Subcutaneous adipose tissue (tissue), 4 donors: ENCODE measurements around the gene SPAG9. TPM values are rescaled to one million over a fixed set of nuclear protein-coding genes. Genes with fewer than 3 reads are reported as not detected.

ENCODE experiments used
- CTCF ChIP-seq: fragments of 450-650 bp; IDR thresholded peaks from one replicate; pipeline ENCODE4 v1.5.1; 2016; ENCODE audit warnings: low read depth, mild to moderate bottlenecking, control low read depth, antibody characterized with exemption, moderate library complexity
- total RNA-seq, 4 donors: library from RNA; depleted of rRNA; stranded (reverse); fragments of >200 nt; gene quantifications; one replicate each; pipeline ENCODE4 v1.1.0, GENCODE V29; 2016

Gene SPAG9
- total RNA-seq, 4 donors from 2014 or later = 135 to 153 (median 150) TPM

DNA sequence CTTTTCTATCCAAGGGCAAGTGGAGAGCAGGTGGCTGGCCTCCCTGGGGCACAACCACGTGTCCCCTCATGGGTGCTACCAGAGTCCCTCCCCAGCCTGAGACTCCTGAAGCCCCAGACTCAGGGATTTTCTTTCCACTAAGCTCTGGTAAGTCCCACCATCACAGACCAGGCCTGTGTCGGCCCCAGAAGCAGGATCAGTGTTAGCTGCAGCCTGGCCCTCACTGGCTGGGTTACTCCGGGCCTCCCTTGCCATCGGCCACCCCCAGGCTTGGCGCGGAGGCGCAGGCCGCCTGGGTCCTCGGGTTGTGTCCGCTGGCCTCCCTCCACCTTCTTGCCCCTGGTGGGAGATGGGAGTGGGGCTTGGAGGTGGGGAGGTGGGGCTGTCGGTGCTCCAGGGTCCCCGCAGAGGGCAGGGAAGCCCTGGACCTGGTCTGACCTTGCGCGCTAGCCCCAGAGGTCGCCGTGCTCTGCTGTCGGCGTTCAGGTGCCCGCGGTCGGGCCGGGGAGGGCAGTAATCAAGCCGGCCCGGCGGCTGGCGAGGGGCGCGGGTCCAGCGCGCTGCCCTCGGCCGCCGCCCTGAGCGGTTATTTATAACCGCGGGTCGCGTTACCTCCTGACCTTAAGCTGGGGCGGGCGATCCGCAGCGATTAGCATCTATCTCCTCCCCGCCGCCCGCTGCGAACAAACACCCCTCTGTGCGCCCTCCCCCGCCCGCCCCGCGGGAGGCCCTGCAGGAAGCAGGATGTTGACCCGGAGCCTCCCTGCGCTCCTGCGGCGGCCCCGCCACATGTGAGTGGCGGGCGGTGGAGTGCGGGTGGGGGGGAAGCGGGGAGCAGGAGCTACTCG is 176.4 kb downstream of the SPAG9 start:
- no peak for TF ChIP-seq CTCF

DNA sequence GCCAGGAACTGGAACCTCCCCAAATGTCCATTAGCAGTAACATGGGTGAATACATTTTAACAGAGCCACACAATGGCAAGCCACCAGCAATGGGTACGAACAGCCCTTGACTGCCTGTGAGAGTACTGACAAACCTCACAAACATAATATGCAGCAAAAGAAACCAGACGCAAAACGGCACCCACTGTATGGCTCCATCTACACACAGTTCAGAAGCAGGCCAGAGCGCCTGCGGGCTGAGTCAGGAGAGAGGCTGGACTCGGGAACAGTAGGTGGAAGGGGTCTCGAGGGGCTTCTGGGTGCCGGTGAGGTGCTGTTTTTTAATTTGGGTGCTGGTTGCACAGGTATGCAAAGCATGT is 177.1 kb downstream of the SPAG9 start:
- no peak for TF ChIP-seq CTCF

DNA sequence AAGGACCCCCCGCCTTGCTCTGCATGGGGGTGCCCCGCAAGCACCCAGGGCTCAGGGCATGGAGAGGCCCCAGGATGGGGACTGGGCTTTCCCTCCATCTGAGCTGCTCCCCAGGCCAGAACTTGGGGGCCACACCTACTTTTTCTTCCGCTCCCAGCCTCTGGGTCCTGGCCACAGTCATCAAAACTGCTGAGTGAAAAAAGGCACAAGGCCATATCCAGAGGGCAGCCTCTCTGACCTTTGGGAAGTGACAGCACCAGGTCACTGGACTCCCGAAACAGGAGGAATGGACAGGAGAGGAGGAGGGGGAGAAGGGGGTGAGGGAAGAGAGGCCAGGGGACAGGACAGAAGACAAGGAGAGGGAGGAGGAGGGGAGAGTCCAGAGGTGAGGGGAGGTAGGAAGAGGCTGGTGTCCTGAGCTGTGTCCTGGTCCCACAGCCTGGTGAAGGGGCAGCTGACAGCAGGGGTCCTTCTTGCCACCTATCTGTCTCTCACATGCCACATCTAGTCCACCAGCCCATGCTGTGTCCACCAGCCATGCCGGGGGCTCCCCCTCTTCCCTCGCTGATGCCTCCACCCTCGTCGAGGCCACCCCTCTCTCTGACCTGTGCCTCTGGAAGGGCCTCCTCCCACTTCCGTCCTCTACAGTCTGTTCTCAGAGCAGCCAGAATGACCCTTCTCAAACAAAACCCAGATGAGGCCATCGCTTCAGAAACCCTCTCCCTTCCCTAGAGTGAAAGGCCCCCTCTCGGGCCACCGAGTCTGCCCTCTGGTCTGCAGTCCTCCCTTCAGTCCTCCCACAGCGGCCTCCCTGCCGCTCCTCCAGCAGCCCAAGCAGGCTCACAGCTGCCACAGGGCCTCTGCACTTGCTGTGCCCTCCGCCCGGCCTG is 180.6 kb downstream of the SPAG9 start:
- TF ChIP-seq CTCF = no peak

- TF ChIP-seq CTCF = no peak
These were observed 181.2 kb downstream of the SPAG9 start for GRCh38 chr17:50939542-50939794.

GRCh38 chr17:50938821-50939541 is 181.7 kb downstream of the SPAG9 start:
- no peak for TF ChIP-seq CTCF

DNA sequence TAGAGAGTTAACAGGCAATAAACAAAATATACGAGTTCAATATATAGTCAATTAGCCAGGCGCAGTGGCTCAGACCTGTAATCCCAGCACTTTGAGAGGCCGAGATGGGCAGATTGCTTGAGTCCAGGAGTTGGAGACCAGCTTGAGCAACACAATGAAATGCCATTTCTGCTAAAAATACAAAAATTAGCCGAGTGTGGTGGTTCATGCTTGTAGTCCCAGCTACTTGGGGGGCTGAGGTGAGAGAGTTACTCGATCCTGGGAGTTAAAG is 184.7 kb downstream of the SPAG9 start:
- no peak for TF ChIP-seq CTCF
